Measurements from ENCODE around the gene CALU. TPM values are rescaled to one million over a fixed set of nuclear protein-coding genes. Genes with fewer than 3 reads are reported as not detected.

The CALU gene
- total RNA-seq, 1 donor from 2014 or later = 145 TPM

DNA sequence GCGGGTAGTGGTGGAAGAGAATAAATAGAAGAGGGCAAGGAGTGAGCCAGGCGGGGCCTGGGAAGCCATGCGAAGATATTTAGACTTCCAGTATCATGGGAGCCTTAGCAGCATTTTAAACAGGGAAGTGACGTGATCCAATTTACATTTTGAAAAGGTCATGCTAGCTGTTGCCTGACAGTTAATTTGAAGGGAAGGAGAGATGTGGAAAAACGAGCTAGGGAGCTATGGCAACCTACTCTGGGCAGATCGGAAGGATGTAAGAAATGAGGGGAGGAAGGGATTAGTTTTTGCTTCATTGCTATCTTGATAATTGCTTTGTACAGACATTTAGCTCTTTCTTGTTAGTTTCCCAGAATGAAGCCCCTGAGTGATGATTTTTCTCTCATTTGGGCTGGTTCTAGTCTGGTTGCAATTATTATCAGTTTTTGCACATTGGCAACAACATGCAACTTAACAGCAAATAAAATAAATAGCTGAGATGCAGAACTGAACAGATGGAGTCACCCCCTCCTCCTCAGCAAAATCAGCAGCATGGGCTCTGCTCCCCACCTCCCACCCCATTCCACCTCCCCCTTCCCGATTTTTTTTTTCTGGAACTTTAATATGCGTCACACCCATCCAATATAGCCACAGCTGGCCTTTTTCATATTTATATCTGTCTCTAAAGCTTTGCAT lies 13.0 kb upstream of the CALU start:
- no peaks in the 10 kb centered on the region for H3K9me3 Mint-ChIP-seq
- no peak overlapping the region for H3K4me3 Mint-ChIP-seq
- H3K27me3 Mint-ChIP-seq (ENCODE audit: low read depth) = peaks cover 39% of the 10 kb centered on the region
- H3K27ac Mint-ChIP-seq (ENCODE audit: unreplicated experiment) = no peak overlapping the region
- no peaks in the 10 kb centered on the region for H3K4me1 Mint-ChIP-seq
- TF ChIP-seq, protein P1, sequence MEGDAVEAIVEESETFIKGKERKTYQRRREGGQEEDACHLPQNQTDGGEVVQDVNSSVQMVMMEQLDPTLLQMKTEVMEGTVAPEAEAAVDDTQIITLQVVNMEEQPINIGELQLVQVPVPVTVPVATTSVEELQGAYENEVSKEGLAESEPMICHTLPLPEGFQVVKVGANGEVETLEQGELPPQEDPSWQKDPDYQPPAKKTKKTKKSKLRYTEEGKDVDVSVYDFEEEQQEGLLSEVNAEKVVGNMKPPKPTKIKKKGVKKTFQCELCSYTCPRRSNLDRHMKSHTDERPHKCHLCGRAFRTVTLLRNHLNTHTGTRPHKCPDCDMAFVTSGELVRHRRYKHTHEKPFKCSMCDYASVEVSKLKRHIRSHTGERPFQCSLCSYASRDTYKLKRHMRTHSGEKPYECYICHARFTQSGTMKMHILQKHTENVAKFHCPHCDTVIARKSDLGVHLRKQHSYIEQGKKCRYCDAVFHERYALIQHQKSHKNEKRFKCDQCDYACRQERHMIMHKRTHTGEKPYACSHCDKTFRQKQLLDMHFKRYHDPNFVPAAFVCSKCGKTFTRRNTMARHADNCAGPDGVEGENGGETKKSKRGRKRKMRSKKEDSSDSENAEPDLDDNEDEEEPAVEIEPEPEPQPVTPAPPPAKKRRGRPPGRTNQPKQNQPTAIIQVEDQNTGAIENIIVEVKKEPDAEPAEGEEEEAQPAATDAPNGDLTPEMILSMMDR (conservative IDR thresholded peaks at IDR 0.05) = no peak
- no peak for DNase-seq (ENCODE audit: low read depth, low spot score)
- H3K36me3 Mint-ChIP-seq (ENCODE audit: low read depth) = no peaks in the 10 kb centered on the region

DNA sequence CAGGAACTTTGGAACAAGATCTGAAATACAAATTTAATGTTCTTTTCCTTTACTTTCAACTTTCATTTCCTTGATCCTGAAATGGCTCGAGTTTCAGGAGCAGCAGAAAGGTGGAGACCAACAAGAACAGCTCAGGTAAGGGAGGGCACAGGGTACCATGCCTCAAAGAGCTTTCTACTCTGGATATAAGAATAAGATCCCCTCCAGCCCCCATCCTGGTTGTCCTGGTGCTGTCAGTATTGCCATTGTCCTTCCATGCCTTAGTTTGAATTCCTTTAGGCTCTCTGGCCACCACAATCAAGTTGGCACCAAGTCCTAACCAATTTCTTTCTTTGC lies 12.5 kb upstream of the CALU start:
- DNase-seq (ENCODE audit: low read depth, low spot score) = no peak
- no peak overlapping the region for H3K27ac Mint-ChIP-seq (ENCODE audit: unreplicated experiment)
- no peaks in the 10 kb centered on the region for H3K36me3 Mint-ChIP-seq (ENCODE audit: low read depth)
- H3K4me3 Mint-ChIP-seq = no peak overlapping the region
- H3K27me3 Mint-ChIP-seq (ENCODE audit: low read depth) = peaks cover 41% of the 10 kb centered on the region
- TF ChIP-seq, protein P1 (conservative IDR thresholded peaks at IDR 0.05) = no peak
- no peaks in the 10 kb centered on the region for H3K9me3 Mint-ChIP-seq
- H3K4me1 Mint-ChIP-seq = no peaks in the 10 kb centered on the region

DNA sequence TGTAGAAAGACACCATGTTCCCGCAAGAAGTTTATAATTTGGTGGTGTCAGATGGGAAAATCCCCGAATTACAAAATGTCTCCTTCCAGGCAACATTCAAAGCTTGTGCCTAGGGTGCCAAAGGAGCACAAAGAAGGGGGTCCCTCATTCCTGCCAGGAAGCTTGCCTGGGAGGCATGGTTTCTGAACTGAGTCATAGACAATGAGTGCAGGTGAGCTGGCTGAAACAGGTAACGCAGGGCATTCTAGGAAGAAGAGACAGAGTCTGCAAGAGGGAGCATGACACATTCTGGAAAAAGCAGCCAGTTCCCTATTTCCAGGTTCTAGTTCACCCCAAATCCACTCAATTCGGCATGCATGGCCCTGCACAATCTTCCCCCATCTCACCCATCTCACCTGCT lies 11.9 kb upstream of the CALU start:
- Mint-ChIP-seq H3K27me3 (ENCODE audit: low read depth) (peaks cover 39% of the 10 kb centered on the region), H3K9me3 (no peaks in the 10 kb centered on the region)
- no peak for DNase-seq (ENCODE audit: low read depth, low spot score)

DNA sequence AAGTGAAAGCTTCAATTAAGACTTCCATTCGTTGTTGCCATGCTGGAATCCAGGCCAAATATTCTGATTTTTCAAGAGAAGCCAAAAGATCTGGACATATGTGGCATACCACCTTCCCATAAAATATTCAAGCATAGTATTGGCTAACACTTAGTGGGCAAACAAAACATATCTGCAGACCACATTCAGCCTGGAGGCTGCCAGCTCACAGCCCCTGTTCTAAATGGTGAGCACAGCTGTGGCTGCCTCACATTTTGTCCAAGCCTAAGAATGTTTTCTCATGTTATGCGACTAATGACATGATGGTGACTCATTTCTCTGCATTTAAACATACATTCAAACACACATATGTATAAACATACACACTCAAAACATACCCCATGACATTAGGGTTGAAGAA lies 10.6 kb upstream of the CALU start:
- no peak overlapping the region for H3K27ac Mint-ChIP-seq (ENCODE audit: unreplicated experiment)
- TF ChIP-seq, protein P1 (conservative IDR thresholded peaks at IDR 0.05) = no peak
- no peaks in the 10 kb centered on the region for H3K4me1 Mint-ChIP-seq
- no peaks in the 10 kb centered on the region for H3K9me3 Mint-ChIP-seq
- no peak overlapping the region for H3K4me3 Mint-ChIP-seq
- no peak for DNase-seq (ENCODE audit: low read depth, low spot score)
- no peaks in the 10 kb centered on the region for H3K36me3 Mint-ChIP-seq (ENCODE audit: low read depth)
- peaks cover 37% of the 10 kb centered on the region for H3K27me3 Mint-ChIP-seq (ENCODE audit: low read depth)

More for the DNA sequence above, 11.9 kb upstream of the CALU start:
- Mint-ChIP-seq H3K4me1 (no peaks in the 10 kb centered on the region), H3K27ac (ENCODE audit: unreplicated experiment) (no peak overlapping the region), H3K4me3 (no peak overlapping the region), H3K36me3 (ENCODE audit: low read depth) (no peaks in the 10 kb centered on the region)
- TF ChIP-seq, protein P1 (conservative IDR thresholded peaks at IDR 0.05) = no peak

DNA sequence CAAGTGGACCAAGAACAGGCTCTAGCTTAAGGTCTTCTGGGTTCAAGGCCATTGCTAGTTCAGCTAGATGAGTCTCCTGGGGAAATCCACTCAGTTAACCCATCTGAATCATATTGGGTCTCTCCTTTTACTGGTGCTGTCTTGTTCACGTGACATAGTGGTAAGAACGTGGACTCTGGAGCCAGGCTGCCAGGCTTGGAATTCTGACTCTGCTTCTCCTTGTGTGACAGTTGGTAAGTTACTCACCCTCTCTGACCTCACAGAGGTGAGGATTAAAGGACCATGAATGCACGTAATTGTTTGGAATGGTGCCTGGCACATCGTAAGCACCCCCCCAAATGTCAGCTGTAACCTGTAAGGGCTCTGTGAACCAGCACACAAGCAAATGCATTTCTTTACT lies 9.7 kb upstream of the CALU start:
- Mint-ChIP-seq H3K4me1 (no peaks in the 10 kb centered on the region), H3K27ac (ENCODE audit: unreplicated experiment) (no peak overlapping the region), H3K27me3 (ENCODE audit: low read depth) (peaks cover 37% of the 10 kb centered on the region), H3K9me3 (no peaks in the 10 kb centered on the region), H3K4me3 (no peak overlapping the region), H3K36me3 (ENCODE audit: low read depth) (no peaks in the 10 kb centered on the region)
- TF ChIP-seq, protein P1 (conservative IDR thresholded peaks at IDR 0.05) = no peak
- DNase-seq (ENCODE audit: low read depth, low spot score) = no peak

Data from neural crest cell (in vitro differentiated cells).